IMR-90 (cell line): ENCODE measurements around the gene GSDMA. TPM values are rescaled to one million over a fixed set of nuclear protein-coding genes. Genes with fewer than 3 reads are reported as not detected.

Experiments
- ATAC-seq: fragments of 200-7000 bp; cut with Tn5 transposase; 2 replicates; pipeline ENCODE4 v1.9.1; 2020; ENCODE audit warnings: low read depth, mild to moderate bottlenecking, moderate library complexity
- BruUV-seq: library from RNA; stranded (reverse); fragments of 400-500 nt; replicated peaks from 2 replicates; lab custom pipeline; 2021; lab: Mats Ljungman, UMichigan
- CTCF ChIA-PET: fragments of 300-600 bp; formaldehyde crosslinking; extraction: SDS; loops from one replicate; lab custom pipeline; 2021; ENCODE audit warnings: antibody characterized with exemption; lab: Yijun Ruan, JAX
- POLR2A ChIA-PET: fragments of 300-600 bp; sonication (Branson Sonifier 250); formaldehyde crosslinking; loops from one replicate; lab custom pipeline; 2022; ENCODE audit warnings: antibody characterized with exemption; ENCODE audit not compliant: unreplicated experiment; lab: Charles Lee
- DNase-seq: peaks from one replicate; pipeline ENCODE4 v3.0.0; 2013
- H2AFZ ChIP-seq: replicated peaks from 2 replicates; pipeline ENCODE3; 2013; ENCODE audit warnings: low read length, mild to moderate bottlenecking; ENCODE audit not compliant: poor library complexity
- H2AK5ac ChIP-seq: 2 replicates; pipeline ENCODE4 v1.6.1; 2013; ENCODE audit warnings: low read depth, low read length, inconsistent platforms
- H2AK9ac ChIP-seq: replicated peaks from 2 replicates; pipeline ENCODE3; 2013; ENCODE audit warnings: mild to moderate bottlenecking, low read depth, low read length, moderate library complexity; ENCODE audit not compliant: poor library complexity
- H2BK120ac ChIP-seq: 2 replicates; pipeline ENCODE4 v1.6.1; 2013; ENCODE audit warnings: low read depth, low read length, inconsistent platforms
- H2BK15ac ChIP-seq: 3 replicates; pipeline ENCODE4 v1.6.1; 2013; ENCODE audit warnings: low read depth, low read length, inconsistent platforms
- H2BK20ac ChIP-seq: 2 replicates; pipeline ENCODE4 v1.6.1; 2013; ENCODE audit warnings: low read depth, mild to moderate bottlenecking, inconsistent platforms, low read length, moderate library complexity
- H2BK5ac ChIP-seq: 2 replicates; pipeline ENCODE4 v1.6.1; 2013; ENCODE audit warnings: mild to moderate bottlenecking, low read depth, low read length, inconsistent platforms; ENCODE audit not compliant: poor library complexity, severe bottlenecking
- H3K14ac ChIP-seq: replicated peaks from 2 replicates; pipeline ENCODE4 v1.6.1; 2013; ENCODE audit warnings: low read depth, low read length, inconsistent platforms
- H3K18ac ChIP-seq: 2 replicates; pipeline ENCODE4 v1.6.1; 2013; ENCODE audit warnings: low read depth, low read length, control low read depth
- H3K23ac ChIP-seq: 2 replicates; pipeline ENCODE4 v1.6.1; 2013; ENCODE audit warnings: low read depth, low read length, inconsistent platforms
- H3K27ac ChIP-seq: 2 replicates; pipeline ENCODE4 v1.5.1; 2013; ENCODE audit warnings: mild to moderate bottlenecking, control low read depth, low read length; ENCODE audit not compliant: insufficient read depth
- H3K27me3 ChIP-seq: 2 replicates; pipeline ENCODE4 v1.6.1; 2013; ENCODE audit warnings: low read length; ENCODE audit not compliant: control insufficient read depth, insufficient read depth
- H3K36me3 ChIP-seq: 2 replicates; pipeline ENCODE4 v1.6.1; 2013; ENCODE audit warnings: low read length, mixed read lengths; ENCODE audit not compliant: control insufficient read depth, insufficient read depth
- H3K4ac ChIP-seq: 2 replicates; pipeline ENCODE4 v1.6.1; 2013; ENCODE audit warnings: low read depth, low read length, inconsistent platforms
- H3K4me1 ChIP-seq: 2 replicates; pipeline ENCODE4 v1.6.1; 2013; ENCODE audit warnings: low read length, mixed read lengths; ENCODE audit not compliant: control insufficient read depth, insufficient read depth
- H3K4me2 ChIP-seq: 2 replicates; pipeline ENCODE4 v1.6.1; 2013; ENCODE audit warnings: low read depth, mild to moderate bottlenecking, control low read depth, low read length, moderate library complexity
- H3K4me3 ChIP-seq: 2 replicates; pipeline ENCODE4 v1.5.1; 2013; ENCODE audit warnings: low read depth, mild to moderate bottlenecking, control low read depth, low read length, moderate library complexity; ENCODE audit not compliant: insufficient read depth
- H3K56ac ChIP-seq: 2 replicates; pipeline ENCODE4 v1.6.1; 2013; ENCODE audit warnings: low read length, inconsistent platforms; ENCODE audit not compliant: insufficient read depth; ENCODE audit errors: extremely low read depth
- H3K79me1 ChIP-seq, 2 experiments: 2 replicates each; pipeline ENCODE4 v1.6.1; 2013; ENCODE audit warnings: low read length in 2 of 2, inconsistent platforms in 1 of 2, low read depth in 1 of 2
- H3K9ac ChIP-seq: 2 replicates; pipeline ENCODE4 v1.6.1; 2013; ENCODE audit warnings: low read depth, low read length, control low read depth
- H3K9me1 ChIP-seq: 2 replicates; pipeline ENCODE4 v1.6.1; 2013; ENCODE audit warnings: low read length, inconsistent platforms; ENCODE audit not compliant: insufficient read depth
- H3K9me3 ChIP-seq: 2 replicates; pipeline ENCODE4 v1.6.1; 2013; ENCODE audit warnings: low read length; ENCODE audit not compliant: control insufficient read depth, insufficient read depth
- H4K20me1 ChIP-seq: 2 replicates; pipeline ENCODE4 v1.6.1; 2013; ENCODE audit warnings: low read length, inconsistent platforms; ENCODE audit not compliant: insufficient read depth
- H4K5ac ChIP-seq: 2 replicates; pipeline ENCODE4 v1.6.1; 2013; ENCODE audit warnings: mild to moderate bottlenecking, low read depth, low read length, control low read depth
- H4K8ac ChIP-seq, 2 experiments: 2 replicates each; pipeline ENCODE4 v1.6.1; 2013; ENCODE audit warnings: low read depth in 2 of 2, low read length in 2 of 2, control low read depth in 1 of 2, inconsistent platforms in 1 of 2
- H4K91ac ChIP-seq: 2 replicates; pipeline ENCODE4 v1.6.1; 2013; ENCODE audit warnings: low read depth, low read length, inconsistent platforms; ENCODE audit not compliant: insufficient read depth
- BHLHE40 ChIP-seq: fragments of 150-350 bp; IDR thresholded peaks from 2 replicates; pipeline ENCODE4 v1.6.1; 2016; ENCODE audit warnings: mild to moderate bottlenecking, low read depth, low read length
- CEBPB ChIP-seq: IDR thresholded peaks from 2 replicates; pipeline ENCODE4 v1.6.1; 2012; ENCODE audit warnings: low read depth, low read length, improper control_type of control experiment
- CHD1 ChIP-seq: IDR thresholded peaks from 2 replicates; pipeline ENCODE4 v1.6.1; 2012; ENCODE audit warnings: low read depth, low read length, improper control_type of control experiment
- FOS ChIP-seq: fragments of 150-350 bp; IDR thresholded peaks from 2 replicates; pipeline ENCODE4 v1.6.1; 2016; ENCODE audit warnings: low read depth, low read length
- MAFK ChIP-seq: IDR thresholded peaks from 2 replicates; pipeline ENCODE4 v1.6.1; 2012; ENCODE audit warnings: low read depth, low read length, improper control_type of control experiment
- MAZ ChIP-seq: IDR thresholded peaks from 2 replicates; pipeline ENCODE4 v1.6.1; 2012; ENCODE audit warnings: low read depth, mild to moderate bottlenecking, low read length, improper control_type of control experiment, moderate library complexity, borderline replicate concordance
- MXI1 ChIP-seq: IDR thresholded peaks from 2 replicates; pipeline ENCODE4 v1.6.1; 2012; ENCODE audit warnings: low read depth, mild to moderate bottlenecking, low read length, moderate library complexity, borderline replicate concordance
- NFE2L2 ChIP-seq: fragments of 150-350 bp; IDR thresholded peaks from 2 replicates; pipeline ENCODE4 v1.6.1; 2016; ENCODE audit warnings: low read depth, mild to moderate bottlenecking, low read length
- POLR2A ChIP-seq: IDR thresholded peaks from 2 replicates; pipeline ENCODE4 v1.6.1; 2012; ENCODE audit warnings: mild to moderate bottlenecking, low read depth, low read length
- RAD21 ChIP-seq: IDR thresholded peaks from 2 replicates; pipeline ENCODE4 v1.6.1; 2012; ENCODE audit warnings: low read length, improper control_type of control experiment
- RCOR1 ChIP-seq: IDR thresholded peaks from 2 replicates; pipeline ENCODE4 v1.6.1; 2012; ENCODE audit warnings: mild to moderate bottlenecking, low read length, improper control_type of control experiment; ENCODE audit not compliant: insufficient replicate concordance
- RFX5 ChIP-seq: IDR thresholded peaks from 2 replicates; pipeline ENCODE4 v1.8.0; 2012; ENCODE audit warnings: low read depth, mild to moderate bottlenecking, low read length, moderate library complexity
- SMC3 ChIP-seq: fragments of 150-350 bp; IDR thresholded peaks from 2 replicates; pipeline ENCODE4 v1.6.1; 2016; ENCODE audit warnings: low read depth, mild to moderate bottlenecking, antibody characterized with exemption, low read length, moderate library complexity
- WGBS, 2 experiments: methylation state at CpG; one replicate each; pipeline versions ENCODE4 v1.1.5 to v1.1.7; 2013; ENCODE audit warnings: missing lambda C conversion rate in 2 of 2; ENCODE audit not compliant: insufficient read length in 1 of 2; ENCODE audit errors: extremely low coverage in 2 of 2; 5-methylcytosine and 5-hydroxymethylcytosine counted together
- dilution Hi-C: fragments of 300-500 bp; cut with HindIII; formaldehyde crosslinking; loops from one replicate; pipeline ENCODE4 v1.14.3; 2018; ENCODE audit warnings: low sequenced_read_pairs; ENCODE audit not compliant: unreplicated experiment
- in situ Hi-C: fragments of 300-500 bp; cut with MboI; formaldehyde crosslinking; loops from 3 replicates; pipeline ENCODE4 v1.14.3; 2019; ENCODE audit warnings: low sequenced_read_pairs, inconsistent platforms, mixed read lengths
- intact Hi-C: fragments of 100-400 bp; cut with micrococcal nuclease; formaldehyde crosslinking; loops from 2 replicates; pipeline ENCODE4 v1.10.0; 2022
- polyA plus RNA-seq, 3 experiments: library from polyadenylated mRNA; depleted of rRNA; stranded (reverse); fragments of >200 nt; gene quantifications; 2 replicates each; pipeline ENCODE4 v1.2.3, GENCODE V29; 2012; ENCODE audit warnings: low replicate concordance in 1 of 3
- total RNA-seq: library from RNA; depleted of rRNA; stranded (reverse); fragments of >200 nt; gene quantifications from 2 replicates; pipeline ENCODE4 v1.2.3, GENCODE V29; 2012
- TF ChIP-seq, protein P1 (sequence below): fragments of 150-350 bp; IDR thresholded peaks from 2 replicates; pipeline ENCODE4 v1.6.1; 2017; ENCODE audit warnings: mild to moderate bottlenecking, antibody characterized with exemption, low read length, low read depth
- TF ChIP-seq, protein P2 (sequence below): fragments of 150-350 bp; IDR thresholded peaks from 2 replicates; pipeline ENCODE4 v1.6.1; 2016; ENCODE audit warnings: low read depth, mild to moderate bottlenecking, low read length, moderate library complexity, borderline replicate concordance
- TF ChIP-seq, protein P3 (sequence below): conservative IDR thresholded peaks from 2 replicates; pipeline ENCODE4 v1.5.1; 2012; ENCODE audit warnings: mild to moderate bottlenecking, low read depth, low read length, improper control_type of control experiment

The GSDMA gene
- total and polyA plus RNA-seq, 2 of the 4 experiments (the other 2 are of a cell fraction) = not detected

GRCh38 chr17:39915559-39915958 is 47.2 kb upstream of the GSDMA start:
- ATAC-seq (no peak), DNase-seq (no peak)
- no peak overlapping the region for H3K14ac ChIP-seq
- H3K9me3 ChIP-seq = no peaks in the 10 kb centered on the region
- H2BK120ac ChIP-seq = no peak overlapping the region
- intact Hi-C loops = no loop called here
- H2AFZ ChIP-seq = no peak overlapping the region
- no peak overlapping the region for H2AK5ac ChIP-seq
- H4K91ac ChIP-seq = no peak overlapping the region
- no peak overlapping the region for H4K8ac ChIP-seq
- no peak overlapping the region for H3K4me3 ChIP-seq
- no peak overlapping the region for H2BK5ac ChIP-seq
- WGBS, 2 experiments = 100% methylated on average over 1 of the region's 4 CpGs; no CpG with 5 or more reads in 1 of the 2 experiments
- no peaks in the 10 kb centered on the region for H3K27me3 ChIP-seq
- no peak overlapping the region for H3K4ac ChIP-seq
- H3K18ac ChIP-seq = no peak overlapping the region
- H3K4me1 ChIP-seq = no peaks in the 10 kb centered on the region
- in situ Hi-C loops = no loop called here
- H3K56ac ChIP-seq = no peak overlapping the region
- H3K4me2 ChIP-seq = no peak overlapping the region
- ChIA-PET POLR2A (no interaction called here), CTCF (interaction anchor here (0.7 to 1.1 kb wide), 2 partner anchors 9 to 160 kb away, joined by 4 to 6 read pairs; no protein-coding TSS in a partner anchor)
- H3K9ac ChIP-seq = no peak overlapping the region
- H4K20me1 ChIP-seq = no peaks in the 10 kb centered on the region
- peaks cover 22% of the 10 kb centered on the region for H3K36me3 ChIP-seq
- TF ChIP-seq SMC3 (no peak), NFE2L2 (no peak), CEBPB (no peak), MAFK (no peak), RCOR1 (no peak), BHLHE40 (no peak), MAZ (no peak), RAD21 (no peak), FOS (no peak), MXI1 (no peak), CHD1 (no peak), RFX5 (no peak), POLR2A (no peak)
- TF ChIP-seq, protein P1, sequence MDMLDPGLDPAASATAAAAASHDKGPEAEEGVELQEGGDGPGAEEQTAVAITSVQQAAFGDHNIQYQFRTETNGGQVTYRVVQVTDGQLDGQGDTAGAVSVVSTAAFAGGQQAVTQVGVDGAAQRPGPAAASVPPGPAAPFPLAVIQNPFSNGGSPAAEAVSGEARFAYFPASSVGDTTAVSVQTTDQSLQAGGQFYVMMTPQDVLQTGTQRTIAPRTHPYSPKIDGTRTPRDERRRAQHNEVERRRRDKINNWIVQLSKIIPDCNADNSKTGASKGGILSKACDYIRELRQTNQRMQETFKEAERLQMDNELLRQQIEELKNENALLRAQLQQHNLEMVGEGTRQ = no peak
- TF ChIP-seq, protein P2, sequence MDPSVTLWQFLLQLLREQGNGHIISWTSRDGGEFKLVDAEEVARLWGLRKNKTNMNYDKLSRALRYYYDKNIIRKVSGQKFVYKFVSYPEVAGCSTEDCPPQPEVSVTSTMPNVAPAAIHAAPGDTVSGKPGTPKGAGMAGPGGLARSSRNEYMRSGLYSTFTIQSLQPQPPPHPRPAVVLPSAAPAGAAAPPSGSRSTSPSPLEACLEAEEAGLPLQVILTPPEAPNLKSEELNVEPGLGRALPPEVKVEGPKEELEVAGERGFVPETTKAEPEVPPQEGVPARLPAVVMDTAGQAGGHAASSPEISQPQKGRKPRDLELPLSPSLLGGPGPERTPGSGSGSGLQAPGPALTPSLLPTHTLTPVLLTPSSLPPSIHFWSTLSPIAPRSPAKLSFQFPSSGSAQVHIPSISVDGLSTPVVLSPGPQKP = no peak
- TF ChIP-seq, protein P3, sequence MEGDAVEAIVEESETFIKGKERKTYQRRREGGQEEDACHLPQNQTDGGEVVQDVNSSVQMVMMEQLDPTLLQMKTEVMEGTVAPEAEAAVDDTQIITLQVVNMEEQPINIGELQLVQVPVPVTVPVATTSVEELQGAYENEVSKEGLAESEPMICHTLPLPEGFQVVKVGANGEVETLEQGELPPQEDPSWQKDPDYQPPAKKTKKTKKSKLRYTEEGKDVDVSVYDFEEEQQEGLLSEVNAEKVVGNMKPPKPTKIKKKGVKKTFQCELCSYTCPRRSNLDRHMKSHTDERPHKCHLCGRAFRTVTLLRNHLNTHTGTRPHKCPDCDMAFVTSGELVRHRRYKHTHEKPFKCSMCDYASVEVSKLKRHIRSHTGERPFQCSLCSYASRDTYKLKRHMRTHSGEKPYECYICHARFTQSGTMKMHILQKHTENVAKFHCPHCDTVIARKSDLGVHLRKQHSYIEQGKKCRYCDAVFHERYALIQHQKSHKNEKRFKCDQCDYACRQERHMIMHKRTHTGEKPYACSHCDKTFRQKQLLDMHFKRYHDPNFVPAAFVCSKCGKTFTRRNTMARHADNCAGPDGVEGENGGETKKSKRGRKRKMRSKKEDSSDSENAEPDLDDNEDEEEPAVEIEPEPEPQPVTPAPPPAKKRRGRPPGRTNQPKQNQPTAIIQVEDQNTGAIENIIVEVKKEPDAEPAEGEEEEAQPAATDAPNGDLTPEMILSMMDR = no peak
- no peak overlapping the region for H2BK20ac ChIP-seq
- no peaks in the 10 kb centered on the region; a peak in 1 of 4 replicates for H3K79me1 ChIP-seq
- no peak overlapping the region for H4K5ac ChIP-seq
- no TSS peak for BruUV-seq
- H3K27ac ChIP-seq = no peak overlapping the region
- no peak overlapping the region for H2AK9ac ChIP-seq
- H3K23ac ChIP-seq = no peak overlapping the region
- H2BK15ac ChIP-seq = no peak overlapping the region
- peaks cover 15% of the 10 kb centered on the region for H3K9me1 ChIP-seq
- dilution Hi-C loops = no loop called here
